ENCODE results near the gene ADGRD2.

DNA sequence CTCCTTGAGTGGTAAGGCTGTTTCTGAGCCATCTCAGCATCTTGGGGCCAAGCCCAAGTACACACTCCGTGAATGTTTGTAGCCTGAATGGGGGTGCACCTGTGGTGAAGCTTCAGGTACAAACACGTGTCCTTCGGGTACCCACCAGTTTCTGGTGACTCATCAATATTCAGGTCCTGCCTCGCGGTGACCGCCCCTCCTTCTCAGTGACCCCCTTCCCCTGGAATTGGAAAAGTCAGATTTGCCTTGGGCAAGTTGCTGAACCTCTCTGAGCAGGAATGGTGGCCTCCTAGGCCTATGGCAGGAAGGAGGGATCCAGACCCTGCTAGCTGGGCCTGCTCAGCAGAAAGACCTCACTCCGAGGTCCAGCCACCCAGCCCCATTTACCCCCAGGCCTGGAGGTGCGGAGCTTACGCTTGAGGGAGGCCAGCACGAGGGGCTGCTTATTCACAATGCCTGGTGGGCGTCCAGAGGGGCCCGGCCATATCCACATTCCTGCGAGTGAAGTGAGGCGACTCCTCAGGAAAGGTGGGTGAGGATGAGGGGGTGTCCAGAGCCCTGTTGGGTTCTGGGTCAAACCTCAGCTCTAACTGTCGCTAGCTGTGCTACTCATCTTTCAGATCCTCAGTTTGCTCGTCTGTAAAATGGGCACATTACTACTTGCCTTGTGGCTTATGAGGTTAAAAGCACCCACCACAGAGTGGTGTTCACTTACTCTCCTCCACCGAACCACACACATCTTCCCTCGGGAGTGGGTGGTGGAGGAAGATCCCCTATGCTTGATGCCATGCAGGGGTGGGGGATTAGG is 7.0 kb downstream of the ADGRD2 start:
- no peak for TF ChIP-seq TAF1 (IDR thresholded peaks at IDR 0.05; ENCODE audit: borderline replicate concordance, insufficient read depth, low read length)
- TF ChIP-seq POLR2AphosphoS5 (IDR thresholded peaks at IDR 0.05; ENCODE audit: low read depth, low read length), result no peak

Data from PFSK-1 (cell line).